Embryonic facial prominence (tissue), 1 donor: ENCODE data around the gene NPTXR.

Experiments used
- DNase-seq: peaks from one replicate; pipeline ENCODE4 v3.0.0-alpha.2; 2016; ENCODE audit errors: extremely low spot score

Gene NPTXR

GRCh38 chr22:38773363-38773946, 70.4 kb downstream of the NPTXR start:
- no peak for DNase-seq

GRCh38 chr22:38772623-38772873, 71.3 kb downstream of the NPTXR start:
- DNase-seq: no peak

GRCh38 chr22:38770257-38770949, 73.4 kb downstream of the NPTXR start:
- DNase-seq: no peak
